NT2/D1 (cell line): ENCODE data around the gene KIF19.

ENCODE experiments used
- SUZ12 ChIP-seq: IDR thresholded peaks from 2 replicates; pipeline ENCODE4 v1.6.1; 2011; ENCODE audit not compliant: insufficient read length, insufficient read depth; ENCODE audit errors: extremely low read depth
- YY1 ChIP-seq: IDR thresholded peaks from 2 replicates; pipeline ENCODE4 v1.6.1; 2011; ENCODE audit not compliant: insufficient read length, insufficient read depth
- ZNF274 ChIP-seq: IDR thresholded peaks from 2 replicates; pipeline ENCODE4 v1.6.1; 2011; ENCODE audit warnings: mild to moderate bottlenecking, low read depth, low read length

- TF ChIP-seq ZNF274, result no peak
- TF ChIP-seq SUZ12, result no peak
- no peak for TF ChIP-seq YY1
Measured at GRCh38 chr17:74303305-74303704, 22.7 kb upstream of the KIF19 start.
